ENCODE measurements around the gene RDH14. TPM values are rescaled to one million over a fixed set of nuclear protein-coding genes. Genes with fewer than 3 reads are reported as not detected.
A peak's percentile ranks its signal among the peaks of the same experiment; 100 is the strongest.

The RDH14 gene
- total RNA-seq (2014; rRNA removed; shearing (Covaris generic)), result 25.2 and 29.8 TPM in 2 replicates
- 31.3 and 32.5 TPM in 2 replicates for polyA plus RNA-seq (2016; fragmentation: Nextera tagmentation; extraction: Ambion mirVana)

DNA sequence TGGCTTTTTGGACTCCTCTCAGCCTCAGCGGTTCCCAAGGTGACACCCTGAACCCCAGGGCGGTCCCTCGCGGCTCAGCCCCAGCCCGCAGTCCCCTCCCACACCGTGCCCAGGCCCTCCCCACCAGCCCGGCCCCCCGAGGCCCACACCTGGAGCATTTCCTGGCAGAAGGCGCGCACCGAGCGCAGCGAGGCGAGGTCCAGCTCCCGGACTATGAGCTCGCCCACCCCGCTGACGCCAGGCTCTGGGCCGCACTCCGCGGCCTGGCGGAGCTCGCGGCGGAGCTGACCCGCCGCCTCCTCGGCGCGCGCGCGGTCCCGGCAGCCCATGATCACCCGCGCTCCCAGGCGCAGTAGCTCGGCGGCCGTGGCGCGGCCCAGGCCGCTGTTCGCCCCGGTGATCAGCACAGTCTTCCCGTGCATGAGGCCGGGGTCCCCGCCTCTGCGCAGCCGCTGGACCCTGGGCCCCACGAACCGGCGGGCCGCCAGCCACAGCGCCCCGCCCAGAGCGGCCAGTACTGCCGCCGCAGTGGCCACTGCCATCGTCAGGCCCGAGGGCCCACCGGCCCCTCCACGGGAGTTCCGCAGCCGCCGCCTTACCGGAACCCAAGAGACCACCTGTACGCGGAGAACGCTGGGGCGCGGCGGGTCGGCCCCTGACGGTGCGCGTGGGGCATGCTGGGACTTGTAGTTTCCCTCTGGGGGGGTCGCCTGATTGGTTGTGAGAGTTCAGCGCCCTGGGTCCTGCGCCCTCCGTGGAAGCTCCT, at the start of gene RDH14:
TSS of gene RDH14 (minus strand) at position 623 of the 766 bp plus-strand sequence. CDS start at position 542, 81 bp downstream.
- no peaks in the 10 kb centered on the region for H3K9me2 ChIP-seq (ENCODE audit: insufficient read depth)
- peak; percentile 95 for DNase-seq
- H3K36me3 ChIP-seq (ENCODE audit: low read depth), result peaks cover 17% of the 10 kb centered on the region; the same call in 1 of the 2 replicates
- H3K4me1 ChIP-seq (ENCODE audit: insufficient read depth), result peaks cover 9% of the 10 kb centered on the region
- peak within 1 kb of the TSS; percentile 100 for H2AFZ ChIP-seq
- H3F3A ChIP-seq (ENCODE audit: insufficient read depth), result no peaks in the 10 kb centered on the region
- H3K9me3 ChIP-seq (ENCODE audit: low read depth), result peaks cover 5% of the 10 kb centered on the region
- peak within 1 kb of the TSS; percentile 92 for H3K9ac ChIP-seq
- peak within 1 kb of the TSS; percentile 79 for H3K27ac ChIP-seq
- H3K4me2 ChIP-seq (ENCODE audit: unreplicated experiment), result peak within 1 kb of the TSS; percentile 92
- in situ Hi-C loops (cut with MboI), result no loop called here
- H4K20me1 ChIP-seq (ENCODE audit: insufficient read depth), result no peaks in the 10 kb centered on the region
- H3K27me3 ChIP-seq (replicated peaks; ENCODE audit: insufficient read depth), result no peaks in the 10 kb centered on the region
- H3K4me3 ChIP-seq, result peak within 1 kb of the TSS; percentile 90
- 1 to 2% methylated on average over 47 to 77 of the region's 81 CpGs for WGBS, 2 experiments (ENCODE audit: low coverage in 1 of 2, low lambda C conversion rate in 2 of 2, missing lambda C conversion rate in 2 of 2)
- TF ChIP-seq EZH2phosphoT487 (IDR thresholded peaks at IDR 0.05; ENCODE audit: insufficient read depth, low read depth), result no peak
- no peak for TF ChIP-seq EZH2 (IDR thresholded peaks at IDR 0.05; ENCODE audit: insufficient read depth, poor library complexity, severe bottlenecking)
- peaks cover 39% of the 10 kb centered on the region for H3K79me2 ChIP-seq (ENCODE audit: insufficient read depth)

- no peaks in the 10 kb centered on the region for H3K79me2 ChIP-seq (ENCODE audit: insufficient read depth)
- H4K20me1 ChIP-seq (ENCODE audit: insufficient read depth), result no peaks in the 10 kb centered on the region
- H3K4me2 ChIP-seq (ENCODE audit: unreplicated experiment), result no peak overlapping the region
- H3K9me2 ChIP-seq (ENCODE audit: insufficient read depth), result no peaks in the 10 kb centered on the region
- H3K27me3 ChIP-seq (replicated peaks; ENCODE audit: insufficient read depth), result no peaks in the 10 kb centered on the region
- H3K27ac ChIP-seq, result no peak overlapping the region
- 9 to 10% methylated on average over 1 of the region's 1 CpG for WGBS, 2 experiments (ENCODE audit: low coverage in 1 of 2, low lambda C conversion rate in 2 of 2, missing lambda C conversion rate in 2 of 2)
- H3K36me3 ChIP-seq (ENCODE audit: low read depth), result no peaks in the 10 kb centered on the region
- DNase-seq, result no peak
- no peak overlapping the region for H3K9ac ChIP-seq
- peaks cover 6% of the 10 kb centered on the region for H3F3A ChIP-seq (ENCODE audit: insufficient read depth)
- no peak overlapping the region for H2AFZ ChIP-seq
- in situ Hi-C loops (cut with MboI), result no loop called here
- no peaks in the 10 kb centered on the region for H3K9me3 ChIP-seq (ENCODE audit: low read depth)
- H3K4me1 ChIP-seq (ENCODE audit: insufficient read depth), result peaks cover 12% of the 10 kb centered on the region
- no peak overlapping the region for H3K4me3 ChIP-seq
- no peak for TF ChIP-seq EZH2phosphoT487 (IDR thresholded peaks at IDR 0.05; ENCODE audit: insufficient read depth, low read depth)
- TF ChIP-seq EZH2 (IDR thresholded peaks at IDR 0.05; ENCODE audit: insufficient read depth, poor library complexity, severe bottlenecking), result no peak
Measured at GRCh38 chr2:18610090-18610489, 49.6 kb upstream of the RDH14 start.

GRCh38 chr2:18605115-18605514, 44.7 kb upstream of the RDH14 start:
- peaks cover 2% of the 10 kb centered on the region for H3K4me1 ChIP-seq (ENCODE audit: insufficient read depth)
- H3K9me3 ChIP-seq (ENCODE audit: low read depth), result no peaks in the 10 kb centered on the region
- TF ChIP-seq EZH2phosphoT487 (IDR thresholded peaks at IDR 0.05; ENCODE audit: insufficient read depth, low read depth) (no peak), EZH2 (IDR thresholded peaks at IDR 0.05; ENCODE audit: insufficient read depth, poor library complexity, severe bottlenecking) (no peak)
- H3F3A ChIP-seq (ENCODE audit: insufficient read depth), result peaks cover 10% of the 10 kb centered on the region; the same call in 1 of the 2 replicates
- no peaks in the 10 kb centered on the region for H3K79me2 ChIP-seq (ENCODE audit: insufficient read depth)
- H3K4me3 ChIP-seq, result no peak overlapping the region
- DNase-seq, result no peak
- no peak overlapping the region for H3K9ac ChIP-seq
- no peaks in the 10 kb centered on the region for H3K27me3 ChIP-seq (replicated peaks; ENCODE audit: insufficient read depth)
- no peak overlapping the region for H3K27ac ChIP-seq
- H4K20me1 ChIP-seq (ENCODE audit: insufficient read depth), result no peaks in the 10 kb centered on the region
- no peak overlapping the region for H3K4me2 ChIP-seq (ENCODE audit: unreplicated experiment)
- H2AFZ ChIP-seq, result no peak overlapping the region
- H3K9me2 ChIP-seq (ENCODE audit: insufficient read depth), result no peaks in the 10 kb centered on the region
- no peaks in the 10 kb centered on the region for H3K36me3 ChIP-seq (ENCODE audit: low read depth)
- in situ Hi-C loops (cut with MboI), result no loop called here

DNA sequence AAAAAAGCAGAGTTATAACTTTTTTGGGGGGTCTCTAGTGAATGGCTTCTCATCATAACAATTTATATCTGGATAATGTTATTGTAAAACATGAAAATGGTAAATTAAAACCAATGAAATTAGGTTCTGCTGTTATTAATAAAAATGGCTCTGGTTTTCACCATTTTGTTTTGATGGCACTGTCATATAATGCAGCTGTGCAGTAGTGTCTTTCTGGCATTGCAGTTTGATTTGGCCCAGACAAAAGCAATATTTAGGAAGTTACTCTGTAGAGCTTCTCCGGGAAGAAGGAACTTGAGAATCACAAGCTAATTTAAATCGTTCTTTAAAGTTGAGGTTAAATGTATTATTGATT, 44.1 kb upstream of the RDH14 start:
- WGBS, 2 experiments (ENCODE audit: low coverage in 1 of 2, low lambda C conversion rate in 2 of 2, missing lambda C conversion rate in 2 of 2), result 90 to 98% methylated on average over 2 of the region's 2 CpGs
- no peak for DNase-seq
- Histone ChIP-seq H3K9me3 (ENCODE audit: low read depth) (no peaks in the 10 kb centered on the region), H3K4me3 (no peak overlapping the region), H3K36me3 (ENCODE audit: low read depth) (no peaks in the 10 kb centered on the region), H4K20me1 (ENCODE audit: insufficient read depth) (no peaks in the 10 kb centered on the region), H3K79me2 (ENCODE audit: insufficient read depth) (no peaks in the 10 kb centered on the region), H3K4me2 (ENCODE audit: unreplicated experiment) (no peak overlapping the region), H3K9ac (no peak overlapping the region), H3F3A (ENCODE audit: insufficient read depth) (peaks cover 16% of the 10 kb centered on the region), H3K4me1 (ENCODE audit: insufficient read depth) (peaks cover 9% of the 10 kb centered on the region), H3K27me3 (replicated peaks; ENCODE audit: insufficient read depth) (no peaks in the 10 kb centered on the region), H3K27ac (no peak overlapping the region), H3K9me2 (ENCODE audit: insufficient read depth) (no peaks in the 10 kb centered on the region), H2AFZ (no peak overlapping the region)
- in situ Hi-C loops (cut with MboI), result no loop called here
- TF ChIP-seq EZH2phosphoT487 (IDR thresholded peaks at IDR 0.05; ENCODE audit: insufficient read depth, low read depth) (no peak), EZH2 (IDR thresholded peaks at IDR 0.05; ENCODE audit: insufficient read depth, poor library complexity, severe bottlenecking) (no peak)
